Neural cell (in vitro differentiated cells): ENCODE results near the gene SLC6A19.

Source experiments
- CTCF ChIP-seq: fragments of 450-650 bp; IDR thresholded peaks from 2 replicates; pipeline ENCODE4 v1.5.1; 2014; ENCODE audit warnings: antibody characterized with exemption, mild to moderate bottlenecking, moderate library complexity; ENCODE audit not compliant: poor library complexity, severe bottlenecking
- EP300 ChIP-seq: fragments of 450-650 bp; conservative IDR thresholded peaks from 2 replicates; pipeline ENCODE4 v1.6.1; 2014; ENCODE audit warnings: antibody characterized with exemption, mild to moderate bottlenecking, moderate library complexity; ENCODE audit not compliant: poor library complexity, severe bottlenecking
- EZH2 ChIP-seq: fragments of 200-600, 300-800 bp; shearing (Covaris generic), sonication (generic); IDR thresholded peaks from 2 replicates; pipeline ENCODE4 v1.6.1; 2014; ENCODE audit warnings: antibody characterized with exemption, low read length, borderline replicate concordance, mild to moderate bottlenecking; ENCODE audit not compliant: insufficient read depth, poor library complexity, severe bottlenecking
- MXI1 ChIP-seq: fragments of 450-650 bp; conservative IDR thresholded peaks from 2 replicates; pipeline ENCODE4 v1.6.1; 2014; ENCODE audit warnings: antibody characterized with exemption, mild to moderate bottlenecking; ENCODE audit not compliant: poor library complexity, severe bottlenecking
- POLR2AphosphoS5 ChIP-seq: IDR thresholded peaks from 2 replicates; pipeline ENCODE4 v1.6.1; 2012
- RAD21 ChIP-seq: fragments of 450-650 bp; conservative IDR thresholded peaks from 2 replicates; pipeline ENCODE4 v1.6.1; 2014; ENCODE audit warnings: antibody characterized with exemption, mild to moderate bottlenecking, moderate library complexity
- REST ChIP-seq: IDR thresholded peaks from 2 replicates; pipeline ENCODE4 v1.6.1; 2012; ENCODE audit warnings: borderline replicate concordance
- SMC3 ChIP-seq: fragments of 450-650 bp; conservative IDR thresholded peaks from 2 replicates; pipeline ENCODE4 v1.6.1; 2014; ENCODE audit warnings: antibody characterized with exemption, mild to moderate bottlenecking, moderate library complexity; ENCODE audit not compliant: poor library complexity
- TAF1 ChIP-seq: IDR thresholded peaks from 2 replicates; pipeline ENCODE4 v1.6.1; 2012; ENCODE audit warnings: low read depth

- TF ChIP-seq CTCF (no peak), POLR2AphosphoS5 (no peak), REST (no peak), MXI1 (no peak), EP300 (no peak), EZH2 (no peak), RAD21 (no peak), TAF1 (no peak), SMC3 (no peak)
Measured at GRCh38 chr5:1163366-1163765, 38.0 kb upstream of the SLC6A19 start.
